Measurements from ENCODE around the gene NACC2.
A peak's percentile ranks its signal among the peaks of the same experiment; 100 is the strongest.
"Not testable (repeated sequence)": the region's sequence is repeated elsewhere in the genome, so short reads cannot be mapped to it uniquely, and the experiment has no call there.

The NACC2 gene

GRCh38 chr9:136079211-136079915 is 15.7 kb downstream of the NACC2 start:
- DNase-seq = no peak

- no peak for DNase-seq
Observed at GRCh38 chr9:136078498-136079011, 16.5 kb downstream of the NACC2 start.

DNA sequence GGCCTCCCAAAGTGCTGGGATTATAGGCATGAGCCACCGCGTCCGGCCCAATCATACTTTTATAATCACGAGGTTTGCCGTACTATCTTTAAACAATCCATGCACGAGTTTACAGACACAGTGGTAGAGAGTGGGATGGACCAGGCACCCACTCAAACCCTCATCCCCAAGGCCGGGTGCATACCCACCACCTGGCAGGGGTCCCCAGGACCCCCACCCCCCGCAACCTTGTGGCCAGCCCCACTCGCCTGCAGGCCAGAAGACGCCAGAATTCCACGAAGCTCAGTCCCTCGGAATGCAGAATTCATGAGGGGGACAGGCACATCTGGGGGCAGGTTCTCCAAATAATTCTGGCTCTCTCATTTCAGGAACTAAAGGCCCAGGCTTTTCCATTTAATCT is 17.1 kb downstream of the NACC2 start:
- no peak for DNase-seq

- DNase-seq = no peak
Observed at GRCh38 chr9:136077491-136077890, 17.6 kb downstream of the NACC2 start.

DNA sequence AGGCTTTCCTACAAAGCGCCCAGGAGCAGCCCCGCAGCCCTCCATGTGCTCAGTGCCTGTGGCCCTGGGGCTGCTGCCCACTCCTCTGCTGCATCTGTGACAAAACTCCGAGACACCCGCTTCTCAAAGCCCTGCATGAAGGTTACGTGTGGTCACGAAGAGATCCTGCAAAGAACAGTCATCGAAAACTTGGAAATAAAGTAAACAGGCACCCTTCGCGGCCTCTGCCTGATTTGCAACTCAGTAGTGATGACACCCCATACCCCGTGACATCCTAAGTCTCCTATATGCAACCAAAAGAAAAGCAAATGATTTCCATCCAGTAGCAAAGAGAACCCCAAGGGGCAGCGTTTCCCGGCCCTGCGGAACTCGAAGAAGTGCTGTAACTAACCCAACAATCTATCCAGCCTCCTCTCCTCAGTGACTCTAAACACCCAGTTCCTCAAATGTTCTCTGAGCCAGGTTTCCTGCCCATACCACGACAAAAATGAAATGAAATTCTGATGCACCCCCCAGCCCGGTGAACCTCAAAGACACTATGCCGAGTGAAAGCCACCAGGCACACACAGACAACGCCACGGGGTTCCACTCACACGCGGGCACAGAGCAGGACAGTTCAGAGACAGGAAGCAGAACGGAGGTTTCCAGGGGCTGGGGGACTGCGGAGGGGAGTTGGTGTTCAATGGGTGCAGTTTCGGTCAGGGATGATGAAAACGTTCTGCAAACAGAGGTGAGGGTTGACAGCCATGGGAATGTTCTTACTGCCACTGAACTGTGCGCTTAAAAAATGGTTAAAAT is 19.0 kb downstream of the NACC2 start:
- DNase-seq = no peak

DNA sequence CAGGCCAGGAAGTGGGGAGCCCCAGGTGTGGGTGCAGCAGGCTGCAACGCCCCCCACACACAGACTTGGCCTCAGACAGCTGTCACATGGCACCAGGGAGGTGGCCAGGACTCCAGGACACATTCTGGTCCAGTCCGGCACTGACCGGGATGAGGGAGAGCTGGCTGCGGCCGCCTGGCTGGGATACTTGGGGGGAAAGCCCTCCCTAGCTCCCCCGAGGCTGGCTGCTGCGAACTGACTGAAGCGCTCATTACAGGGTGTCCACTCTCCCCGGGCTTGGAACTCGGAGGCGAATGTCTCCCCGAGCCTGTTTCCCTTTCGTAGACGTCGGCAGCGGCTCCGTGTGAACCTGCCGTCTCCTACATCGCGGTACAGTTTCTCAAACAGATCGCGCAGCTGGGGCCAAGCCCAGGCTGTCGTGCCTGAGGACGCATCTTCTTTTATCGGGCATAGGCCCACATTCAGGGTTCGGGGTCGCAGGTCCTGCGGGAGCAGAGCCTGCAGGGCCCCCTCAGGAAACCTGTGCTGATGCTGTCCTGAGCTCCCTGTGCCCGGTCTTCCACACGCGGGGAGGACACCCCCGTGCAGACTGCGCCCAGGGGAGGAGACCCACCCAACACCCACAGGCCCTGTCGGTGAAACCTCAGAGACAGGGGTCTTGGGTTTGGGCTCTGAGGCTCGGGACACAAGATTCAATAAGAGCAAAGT is 19.8 kb downstream of the NACC2 start:
- no peak for DNase-seq

DNA sequence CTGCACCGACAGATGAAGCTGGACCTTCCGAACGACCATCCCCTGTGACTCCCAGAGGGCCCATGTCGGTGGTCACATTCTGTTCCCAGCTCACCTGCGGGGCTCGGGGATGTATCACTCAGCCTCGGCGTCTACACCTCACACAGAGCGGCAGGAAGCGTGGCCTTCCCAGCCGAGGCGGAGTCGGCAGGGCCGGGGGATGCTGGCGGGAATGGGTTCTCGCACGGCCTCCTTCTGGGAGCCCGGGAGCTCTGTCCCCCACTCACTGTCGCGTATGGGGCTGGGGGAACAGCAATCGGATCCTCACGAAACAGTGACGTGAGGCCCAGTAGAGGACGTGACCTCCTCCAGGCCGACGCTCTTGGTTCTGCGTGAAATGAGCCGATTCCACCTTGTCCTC is 20.4 kb downstream of the NACC2 start:
- DNase-seq = no peak

GRCh38 chr9:136062657-136063439 is 32.2 kb downstream of the NACC2 start:
- no peak for DNase-seq

DNA sequence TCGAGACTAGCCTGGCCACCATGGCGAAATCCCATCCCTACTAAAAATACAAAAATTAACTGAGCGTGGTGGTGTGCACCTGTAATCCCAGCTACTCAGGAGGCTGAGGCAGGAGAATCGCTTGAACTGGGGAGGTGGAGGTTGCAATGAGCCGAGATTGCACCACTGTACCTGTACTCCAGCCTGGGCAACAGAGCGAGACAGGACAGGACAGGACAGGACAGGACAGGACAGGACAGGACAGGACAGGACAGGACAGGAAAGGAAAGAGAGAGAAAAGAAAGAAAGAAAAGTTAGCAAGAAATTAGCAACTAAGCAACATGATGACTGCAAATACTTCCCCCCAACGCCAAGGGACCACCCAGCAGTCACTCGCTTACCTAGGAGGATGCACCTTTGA is 33.2 kb downstream of the NACC2 start:
- not testable (repeated sequence) for DNase-seq

- DNase-seq = no peak
Observed at GRCh38 chr9:136061405-136061804, 33.7 kb downstream of the NACC2 start.

DNA sequence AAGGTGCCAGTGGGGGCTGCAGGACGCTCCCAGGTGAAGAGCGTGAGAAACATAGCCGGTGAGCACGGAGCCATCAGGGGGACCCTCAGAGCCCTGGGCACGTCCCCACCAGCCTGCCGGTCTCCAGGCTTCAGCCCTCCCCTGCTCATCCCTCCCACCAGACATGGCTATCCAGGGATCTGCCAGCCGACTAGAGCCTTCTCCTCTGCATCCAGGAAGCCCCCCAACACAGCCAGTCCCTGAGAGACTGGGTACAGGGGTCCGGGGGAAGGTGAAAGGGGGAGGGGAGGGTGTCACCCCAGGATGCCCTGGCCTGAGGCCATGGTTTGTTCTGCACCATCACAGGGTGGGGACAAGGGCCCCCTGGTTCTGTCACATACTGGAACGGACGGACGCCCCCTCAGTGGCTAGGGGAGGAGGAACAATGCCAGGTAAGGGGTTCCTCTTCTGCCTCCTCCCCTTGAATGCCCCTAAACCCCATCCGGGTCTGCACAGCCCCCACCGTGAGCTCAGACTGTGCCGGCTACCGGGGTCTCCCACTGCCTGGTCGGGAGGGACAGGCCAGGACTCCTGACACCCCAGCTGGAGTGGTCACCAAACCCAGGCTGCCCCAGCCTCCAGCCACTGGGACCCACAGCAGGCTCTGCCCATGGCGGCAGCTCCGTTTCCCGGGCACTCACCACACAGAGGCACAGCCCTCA is 34.3 kb downstream of the NACC2 start:
- no peak for DNase-seq

DNA sequence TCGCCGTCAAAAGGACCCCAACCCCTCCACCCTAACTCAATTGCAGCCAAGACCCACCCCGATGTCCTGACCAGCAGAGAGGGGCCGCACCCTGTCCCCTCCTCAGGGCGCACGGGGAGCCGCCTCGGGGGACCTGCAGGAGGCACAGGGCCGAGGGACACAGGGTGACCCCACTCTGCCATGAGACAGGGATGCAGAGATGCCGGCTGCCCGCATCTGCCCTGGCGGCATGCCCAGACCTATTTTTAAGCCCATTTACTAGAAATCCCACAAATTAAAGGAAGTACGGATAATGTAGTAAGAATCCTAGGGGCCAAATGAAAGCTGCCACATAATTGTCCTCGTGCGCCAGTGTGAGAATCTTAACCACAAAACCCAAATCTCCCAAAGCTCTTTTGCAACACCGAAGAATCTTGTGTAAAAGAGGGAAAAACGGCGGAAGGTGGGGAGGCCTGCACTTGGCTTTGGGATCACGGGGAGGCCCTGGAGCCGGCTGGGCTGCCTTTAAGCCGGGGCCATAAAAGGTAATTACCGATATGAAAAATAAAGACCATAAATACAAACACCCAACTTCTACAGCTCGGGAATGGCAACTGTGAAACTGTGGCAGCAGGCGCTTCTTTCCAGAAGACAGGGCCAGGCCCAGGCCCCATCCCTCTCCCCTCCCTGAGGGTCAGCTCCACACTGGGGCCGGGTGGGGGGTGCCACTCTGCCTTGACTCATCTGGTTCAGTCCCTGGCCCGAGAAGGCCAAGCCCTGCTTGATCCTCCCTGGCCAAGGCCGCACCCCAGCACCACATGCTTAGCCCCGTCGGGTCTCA is 35.0 kb downstream of the NACC2 start:
- DNase-seq = peak in 1 of 2 experiments; percentile 4

DNA sequence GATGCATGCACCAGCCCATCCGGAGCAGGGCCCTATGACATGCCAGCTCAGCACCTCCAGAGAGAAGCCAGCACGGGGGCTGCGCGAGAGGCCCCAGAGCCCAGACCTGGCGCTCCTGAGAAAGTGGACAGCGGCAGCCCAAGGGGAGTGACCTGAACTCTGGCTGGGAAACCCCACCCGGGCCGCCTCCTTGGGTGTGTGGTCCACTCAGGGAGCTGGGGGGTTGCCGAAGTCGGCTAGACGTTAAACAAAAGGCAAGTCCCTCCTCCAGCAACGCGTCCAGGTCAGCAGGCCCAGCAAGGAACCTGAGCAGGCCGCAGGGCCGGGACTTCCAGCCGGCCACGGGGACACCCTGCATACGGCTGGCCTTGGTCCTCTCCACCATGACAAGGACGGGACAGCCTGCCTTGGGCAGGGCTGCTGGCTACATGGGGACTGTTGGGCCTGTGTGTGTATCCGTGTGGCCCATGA is 35.7 kb downstream of the NACC2 start:
- DNase-seq = no peak

- DNase-seq = no peak
Observed at GRCh38 chr9:136058801-136059302, 36.2 kb downstream of the NACC2 start.

DNA sequence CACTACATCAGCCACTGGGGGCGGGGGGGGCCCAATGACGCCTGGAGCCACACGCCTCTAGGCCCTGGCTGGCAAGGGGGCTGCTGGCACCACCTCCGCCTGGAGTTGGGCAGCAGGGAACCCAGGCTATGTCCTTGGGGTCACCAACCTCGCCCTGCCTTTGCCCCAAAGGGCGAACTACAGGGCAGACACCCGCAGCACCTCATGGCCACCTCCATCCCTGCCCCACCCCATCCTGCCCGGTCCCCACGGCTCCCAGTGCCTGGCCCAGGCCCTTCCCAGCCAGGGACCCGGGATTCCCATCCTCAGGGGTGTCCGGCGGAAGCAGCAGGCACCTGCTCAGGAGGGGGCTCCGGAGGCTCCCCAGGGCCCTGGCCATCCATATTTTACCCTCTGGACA is 37.0 kb downstream of the NACC2 start:
- DNase-seq = no peak

DNA sequence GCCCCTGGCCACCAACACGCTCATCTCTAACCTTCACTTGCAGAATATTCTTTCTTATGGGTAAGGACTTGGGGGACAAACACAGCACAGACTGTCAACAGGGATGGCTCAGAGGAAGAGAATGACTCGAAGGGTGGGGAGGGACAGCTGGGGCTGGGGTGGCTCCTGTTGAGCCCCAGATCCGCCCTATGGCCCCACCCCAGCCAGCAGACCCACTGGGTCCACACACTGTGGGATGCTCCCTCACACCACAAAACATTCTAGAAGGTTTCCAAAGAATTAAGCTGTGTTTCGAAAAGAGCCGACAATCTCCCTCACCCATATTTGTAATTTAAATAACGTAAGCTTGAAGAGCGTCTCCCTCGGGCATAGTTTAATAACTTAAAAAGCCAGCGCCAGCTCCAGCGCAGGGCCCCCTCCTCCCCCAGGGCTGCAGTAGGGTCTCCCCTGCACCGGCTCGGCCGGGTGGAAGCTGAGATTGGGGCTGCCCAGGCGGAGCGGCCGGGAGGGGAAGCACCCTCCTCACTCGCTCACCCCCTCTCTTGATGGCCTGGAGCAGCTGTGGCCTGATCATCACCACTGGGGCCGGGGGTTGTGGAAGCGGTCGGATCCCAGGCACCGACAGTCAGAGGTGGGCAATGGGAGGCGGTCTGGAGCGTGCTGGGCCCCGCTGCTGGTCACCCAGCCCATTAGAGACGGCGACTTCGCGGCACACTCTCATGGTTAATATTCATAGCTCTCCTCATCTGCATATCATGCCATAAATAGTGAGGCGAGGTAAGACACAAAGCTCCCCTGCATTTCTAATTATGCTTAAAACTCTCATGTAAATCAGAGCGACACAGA is 37.6 kb downstream of the NACC2 start:
- DNase-seq = no peak

- no peak for DNase-seq
Observed at GRCh38 chr9:136056546-136057235, 38.4 kb downstream of the NACC2 start.

DNA sequence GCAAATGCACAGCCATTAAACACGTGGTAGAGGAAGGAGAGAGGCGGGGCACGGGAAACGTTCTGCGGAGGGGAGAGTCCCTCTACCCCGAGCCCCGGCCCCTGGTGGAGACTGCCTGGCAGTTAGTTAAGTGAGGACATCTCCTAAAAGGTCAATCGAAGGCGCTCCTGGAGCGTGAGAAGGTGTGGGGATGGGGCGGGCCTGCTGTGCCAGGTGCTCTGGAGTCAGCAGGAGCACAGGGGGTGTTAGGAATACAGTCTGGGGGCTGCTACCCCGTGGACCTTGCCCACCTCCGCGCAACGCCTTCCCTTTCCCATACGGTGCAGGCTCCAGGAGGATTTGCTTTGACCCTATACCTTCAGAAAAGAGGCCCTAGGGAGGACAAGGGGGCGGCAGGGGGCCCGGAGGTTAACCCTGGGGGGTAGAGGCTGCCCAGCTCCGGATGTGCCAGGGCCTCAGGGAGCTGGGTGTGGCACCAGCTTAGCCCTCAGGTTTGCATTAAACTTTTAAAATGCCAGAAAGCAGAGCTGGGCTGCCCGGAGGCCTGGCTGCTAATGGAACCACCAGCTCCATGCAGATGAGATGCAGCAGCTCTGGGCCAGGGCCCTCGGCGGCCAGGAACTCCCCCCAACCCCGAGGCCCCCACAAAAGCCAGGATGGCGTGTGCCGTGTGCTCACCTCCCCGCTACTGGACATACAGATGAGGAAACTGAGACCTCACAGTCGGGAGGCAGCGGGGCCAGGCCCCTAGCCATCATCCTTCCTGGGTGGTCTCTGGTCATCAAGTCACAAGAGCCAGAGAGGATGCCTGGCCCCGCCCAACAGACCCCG is 39.2 kb downstream of the NACC2 start:
- DNase-seq = no peak
